LoVo (cell line): ENCODE results near the gene CTDSPL2.
"Not testable (repeated sequence)": the region's sequence is repeated elsewhere in the genome, so short reads cannot be mapped to it uniquely, and the experiment has no call there.

Source experiments
- DNase-seq: peaks from one replicate; pipeline ENCODE4 v3.0.0-alpha.2; 2016; ENCODE audit warnings: low spot score

Gene CTDSPL2

GRCh38 chr15:44541282-44541958, 114.0 kb downstream of the CTDSPL2 start:
- peak; percentile 16 for DNase-seq

DNA sequence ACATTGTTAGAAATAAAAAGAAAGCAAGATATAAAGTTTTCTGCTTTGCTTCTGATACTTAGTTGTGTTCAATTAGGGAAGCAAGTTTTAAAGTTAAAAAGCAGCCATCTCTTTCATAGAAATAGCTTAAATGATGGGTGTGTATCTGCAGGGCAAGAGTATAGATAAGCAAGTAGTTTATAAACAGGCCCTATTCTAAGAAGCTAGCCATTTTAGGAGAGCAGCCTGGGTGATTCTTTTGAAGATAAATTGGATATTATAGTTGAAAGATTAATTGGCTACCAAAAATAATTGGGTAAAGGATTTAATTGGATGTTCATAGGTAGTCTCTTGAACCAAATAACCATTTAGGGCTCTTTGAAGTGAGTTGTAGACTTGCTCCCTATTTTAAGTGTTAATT, 115.2 kb downstream of the CTDSPL2 start:
- no peak for DNase-seq

- DNase-seq, result not testable (repeated sequence)
These were observed 117.3 kb downstream of the CTDSPL2 start for GRCh38 chr15:44544745-44545144.

DNA sequence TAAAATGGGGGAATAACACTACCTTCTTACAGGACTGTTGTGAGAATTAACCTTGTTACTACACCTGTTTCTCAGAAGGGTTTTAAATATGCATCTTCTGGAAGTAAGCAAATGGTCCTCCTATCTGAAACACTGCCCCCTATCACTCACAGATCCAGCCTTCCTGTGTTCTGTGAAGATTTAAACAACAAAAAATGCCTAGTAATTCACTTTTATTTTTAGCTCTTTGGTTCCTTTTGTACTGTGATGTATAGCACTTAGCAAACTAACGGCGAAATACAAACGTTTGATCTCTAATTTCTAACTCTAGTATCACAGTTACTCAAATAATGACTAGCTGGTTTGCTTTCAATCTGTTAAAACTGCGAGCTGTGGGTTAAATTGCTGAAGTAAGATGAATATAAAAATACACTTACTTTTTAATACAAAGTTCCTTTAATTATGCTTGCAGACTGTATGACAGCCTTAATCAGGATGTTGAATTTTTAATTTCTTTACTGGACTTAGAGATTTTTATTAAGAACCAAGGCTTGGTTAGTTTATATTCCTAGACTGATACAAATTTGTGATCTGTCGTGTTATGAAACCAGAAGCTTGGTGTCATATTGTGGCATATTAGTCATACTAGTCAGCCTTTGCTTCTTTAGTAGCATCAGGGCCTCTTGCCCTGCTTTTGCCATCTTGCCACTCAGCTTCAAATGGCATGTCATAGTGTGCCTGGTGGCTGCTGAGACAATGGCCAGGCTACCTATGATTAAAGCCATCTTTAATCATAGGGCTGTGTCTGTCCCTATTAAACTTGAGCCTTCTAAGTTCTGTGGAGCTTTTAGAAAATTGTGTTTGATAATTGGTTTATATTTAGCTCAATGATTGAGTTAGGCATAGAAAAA, 118.7 kb downstream of the CTDSPL2 start:
- no peak for DNase-seq

- not testable (repeated sequence) for DNase-seq
These were observed 121.7 kb downstream of the CTDSPL2 start for GRCh38 chr15:44549152-44549551.

GRCh38 chr15:44550256-44550655, 122.8 kb downstream of the CTDSPL2 start:
- DNase-seq, result no peak

DNA sequence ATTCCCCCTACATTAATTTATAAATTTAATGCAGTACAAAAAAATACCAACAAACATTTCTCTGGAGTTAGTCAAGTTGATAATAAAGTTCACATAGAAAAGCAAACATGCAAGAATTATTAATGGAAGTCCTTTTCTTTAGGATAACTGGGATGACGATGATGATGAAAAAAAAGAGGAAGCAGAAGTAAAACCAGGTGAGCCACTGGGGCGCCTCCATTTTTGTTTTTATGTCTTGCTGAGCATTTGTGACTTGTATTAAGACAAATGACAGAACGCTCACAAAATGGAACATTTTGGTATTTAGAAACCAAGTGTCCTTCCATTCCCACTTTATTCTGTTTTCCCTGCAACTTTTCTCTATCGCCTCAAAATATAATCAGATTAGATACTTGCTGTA, 123.3 kb downstream of the CTDSPL2 start:
- no peak for DNase-seq

- DNase-seq, result no peak
These were observed 127.7 kb downstream of the CTDSPL2 start for GRCh38 chr15:44554934-44555723.

DNA sequence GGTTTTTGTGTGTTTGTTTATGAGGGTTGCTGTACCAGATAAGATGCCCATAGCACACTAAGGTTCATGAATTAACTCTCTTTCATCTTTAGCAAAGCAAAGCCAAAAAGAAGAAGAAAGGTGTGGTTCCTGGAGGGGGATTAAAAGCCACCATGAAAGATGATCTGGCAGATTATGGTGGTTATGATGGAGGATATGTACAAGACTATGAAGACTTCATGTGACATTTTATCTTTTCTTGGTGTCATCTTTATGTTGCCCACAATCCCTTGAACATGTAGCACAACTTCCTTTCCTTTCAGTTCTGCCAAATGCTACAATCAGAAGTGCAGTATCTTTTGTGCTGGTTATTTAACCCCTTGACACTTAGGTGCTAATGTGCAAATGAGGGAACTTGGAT, 133.5 kb downstream of the CTDSPL2 start:
- not testable (repeated sequence) for DNase-seq

- no peak for DNase-seq
These were observed 138.1 kb downstream of the CTDSPL2 start for GRCh38 chr15:44565387-44566154.

- no peak for DNase-seq
These were observed 138.7 kb downstream of the CTDSPL2 start for GRCh38 chr15:44566155-44566540.

GRCh38 chr15:44568338-44568737, 140.9 kb downstream of the CTDSPL2 start:
- DNase-seq, result no peak

DNA sequence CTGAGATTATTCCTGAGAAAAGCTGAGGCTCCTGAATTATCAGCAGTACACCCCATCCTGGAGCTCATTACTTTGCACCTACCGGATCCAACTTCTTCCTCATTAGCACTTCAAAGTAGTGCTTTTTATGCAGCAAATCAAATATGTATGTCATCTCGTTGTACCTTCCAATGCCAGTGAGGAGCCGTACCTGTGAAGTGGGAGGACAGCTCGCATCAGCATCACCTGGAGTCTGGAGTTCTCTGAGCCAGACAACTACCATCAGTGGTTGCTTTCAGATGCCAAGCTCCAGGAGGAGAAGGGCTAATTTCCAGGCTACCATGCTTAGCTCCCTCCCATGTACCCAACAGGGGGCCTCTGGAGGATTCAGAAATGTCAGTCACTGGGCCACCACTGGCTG, 141.9 kb downstream of the CTDSPL2 start:
- DNase-seq, result no peak

DNA sequence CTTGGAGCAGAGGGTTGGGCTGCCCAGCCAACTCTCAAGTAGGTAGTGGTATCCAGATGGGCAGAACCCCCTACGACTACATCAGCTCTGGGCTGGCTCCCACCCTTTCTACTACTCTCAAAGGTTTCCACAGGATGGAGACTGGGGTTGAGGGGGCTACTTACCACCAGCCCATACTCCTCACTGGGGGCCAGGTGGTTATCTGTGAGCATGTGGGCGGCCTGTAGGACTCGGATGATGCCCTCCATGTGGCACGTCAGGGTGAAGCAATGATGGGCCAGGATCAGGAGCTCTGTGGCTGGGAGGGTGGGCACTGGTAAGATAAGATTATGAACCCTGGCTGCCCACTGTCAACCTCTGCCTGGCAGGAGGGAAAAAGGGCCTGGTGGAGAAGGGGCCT, 142.9 kb downstream of the CTDSPL2 start:
- no peak for DNase-seq

DNA sequence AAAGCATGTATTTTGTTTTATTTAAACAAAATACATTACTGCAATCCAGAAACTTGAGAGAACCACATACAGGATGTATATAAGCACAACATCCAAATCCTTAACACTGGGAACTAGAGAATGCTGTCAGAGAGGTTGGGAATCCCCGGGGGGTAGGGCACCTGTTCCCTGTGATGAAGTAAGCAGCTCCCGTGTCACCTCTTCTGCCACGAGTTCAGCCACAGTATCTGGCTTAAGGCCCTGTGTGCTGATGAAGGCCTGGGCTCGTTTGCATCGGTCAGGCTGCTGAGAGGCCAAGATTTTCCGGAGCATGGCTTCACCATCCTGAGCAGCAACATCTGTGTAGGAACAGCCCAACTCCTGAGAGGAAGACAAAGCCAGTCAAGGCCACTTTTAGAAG, 146.0 kb downstream of the CTDSPL2 start:
- no peak for DNase-seq

DNA sequence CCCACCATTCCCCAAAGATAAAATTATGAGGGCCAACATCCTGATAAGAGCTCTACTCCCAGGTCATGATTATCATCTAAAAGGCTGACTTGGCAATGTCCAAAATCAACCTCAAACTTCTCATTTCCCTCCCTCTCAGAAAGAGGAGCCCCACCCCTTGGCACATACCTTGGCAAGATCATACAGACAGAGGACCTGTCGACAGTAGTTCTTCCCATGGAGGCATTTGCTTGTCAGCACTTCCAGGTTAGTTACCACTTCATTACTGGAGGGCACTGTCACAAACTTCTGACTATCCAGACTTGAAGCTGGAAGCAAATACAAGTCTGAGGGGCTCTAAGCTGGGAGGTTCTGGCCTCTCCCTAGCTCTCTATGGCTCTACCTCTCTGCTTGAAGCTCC, 147.3 kb downstream of the CTDSPL2 start:
- DNase-seq, result no peak
